H1 (cell line): ENCODE measurements around the gene TBC1D16. TPM values are rescaled to one million over a fixed set of nuclear protein-coding genes. Genes with fewer than 3 reads are reported as not detected.

ENCODE experiments used
- CTCF ChIA-PET: fragments of 300-600 bp; sonication (Branson Sonifier 250); formaldehyde crosslinking; loops from one replicate; lab custom pipeline; 2021; ENCODE audit not compliant: partially characterized antibody; lab: Charles Lee
- POLR2A ChIA-PET: fragments of 300-600 bp; sonication (Branson Sonifier 250); formaldehyde crosslinking; loops from one replicate; lab custom pipeline; 2021; ENCODE audit warnings: inconsistent platforms; ENCODE audit not compliant: partially characterized antibody; lab: Charles Lee
- DNase-seq, 2 experiments: peaks; one replicate each; pipeline versions ENCODE4 v3.0.0 to v3.0.0-alpha.2; 2010 to 2022; ENCODE audit warnings: low spot score in 2 of 2, low read depth in 1 of 2, mixed read lengths in 1 of 2
- FAIRE-seq: peaks from 2 replicates; lab custom pipeline; 2011; peaks lifted over from hg19 to GRCh38; lab: Jason Lieb, UNC
- H2AFZ ChIP-seq: 2 replicates; pipeline ENCODE4 v1.8.1; 2012; ENCODE audit warnings: low read length, inconsistent platforms
- H2AK5ac ChIP-seq: 2 replicates; pipeline ENCODE4 v1.6.1; 2013; ENCODE audit warnings: low read depth, low read length
- H2BK120ac ChIP-seq: replicated peaks from 2 replicates; pipeline ENCODE3; 2013; ENCODE audit warnings: low read depth, low read length, inconsistent platforms
- H2BK12ac ChIP-seq: 2 replicates; pipeline ENCODE4 v1.6.1; 2013; ENCODE audit warnings: low read depth, low read length
- H2BK15ac ChIP-seq: 2 replicates; pipeline ENCODE4 v1.6.1; 2013; ENCODE audit warnings: low read length
- H2BK20ac ChIP-seq: 2 replicates; pipeline ENCODE4 v1.6.1; 2013; ENCODE audit warnings: low read length
- H2BK5ac ChIP-seq: 2 replicates; pipeline ENCODE4 v1.6.1; 2013; ENCODE audit warnings: low read depth, low read length
- H3K14ac ChIP-seq: 2 replicates; pipeline ENCODE4 v1.6.1; 2013; ENCODE audit warnings: inconsistent platforms; ENCODE audit not compliant: insufficient read length
- H3K18ac ChIP-seq: 2 replicates; pipeline ENCODE4 v1.6.1; 2013; ENCODE audit warnings: low read length; ENCODE audit errors: extremely low read depth
- H3K23ac ChIP-seq: 2 replicates; pipeline ENCODE4 v1.6.1; 2013; ENCODE audit warnings: inconsistent platforms; ENCODE audit not compliant: insufficient read length
- H3K23me2 ChIP-seq: 2 replicates; pipeline ENCODE4 v1.6.1; 2013; ENCODE audit warnings: low read depth, low read length
- H3K27ac ChIP-seq: 2 replicates; pipeline ENCODE4 v1.6.1; 2011; ENCODE audit warnings: low read depth, low read length, inconsistent platforms
- H3K27me3 ChIP-seq, 4 experiments: replicated peaks in 1 of 4; 1 replicate in 1 of 4; 2 replicates in 3 of 4; pipeline versions ENCODE4 v1.6.1 to v1.8.1; 2011 to 2013; ENCODE audit warnings: low read length in 3 of 4, mild to moderate bottlenecking in 3 of 4, inconsistent platforms in 2 of 4, mixed read lengths in 2 of 4, moderate library complexity in 1 of 4; ENCODE audit not compliant: control insufficient read depth in 3 of 4, insufficient read depth in 3 of 4; ENCODE audit errors: extremely low read depth in 1 of 4
- H3K36me3 ChIP-seq, 4 experiments: 2 replicates each; pipeline versions ENCODE4 v1.6.1 to v1.8.1; 2011 to 2013; ENCODE audit warnings: mild to moderate bottlenecking in 4 of 4, low read length in 3 of 4, moderate library complexity in 2 of 4, control low read depth in 1 of 4, inconsistent platforms in 1 of 4; ENCODE audit not compliant: insufficient read depth in 4 of 4, control insufficient read depth in 2 of 4
- H3K4ac ChIP-seq: replicated peaks from 2 replicates; pipeline ENCODE3; 2013; ENCODE audit warnings: low read length, low read depth, mixed read lengths, inconsistent platforms; ENCODE audit not compliant: insufficient read length
- H3K4me1 ChIP-seq, 4 experiments: replicated peaks in 1 of 4; 1 replicate in 1 of 4; 2 replicates in 3 of 4; pipeline versions ENCODE4 v1.6.1 to v1.8.1; 2011 to 2013; ENCODE audit warnings: low read length in 3 of 4, inconsistent platforms in 2 of 4, mixed read lengths in 1 of 4; ENCODE audit not compliant: insufficient read depth in 4 of 4, control insufficient read depth in 3 of 4
- H3K4me2 ChIP-seq, 2 experiments: 2 replicates each; pipeline versions ENCODE4 v1.6.1 to v1.8.1; 2011 to 2013; ENCODE audit warnings: low read depth in 2 of 2, low read length in 2 of 2, control low read depth in 1 of 2, inconsistent platforms in 1 of 2, mild to moderate bottlenecking in 1 of 2; ENCODE audit not compliant: insufficient read depth in 1 of 2
- H3K4me3 ChIP-seq, 4 experiments: fragments of 200-600, 300-600 bp in 1 of 4; sonication (generic), shearing (Covaris generic), sonication (Bioruptor Twin) in 1 of 4; 2 replicates each; pipeline versions ENCODE4 v1.5.1 to v1.8.1; 2011 to 2016; ENCODE audit warnings: low read length in 4 of 4, low read depth in 3 of 4, control low read depth in 2 of 4, inconsistent platforms in 2 of 4, mild to moderate bottlenecking in 2 of 4, mixed read lengths in 1 of 4, moderate library complexity in 1 of 4; ENCODE audit not compliant: insufficient read depth in 2 of 4; ENCODE audit errors: extremely low read depth in 1 of 4
- H3K56ac ChIP-seq: replicated peaks from 2 replicates; pipeline ENCODE3; 2013; ENCODE audit warnings: low read depth, mild to moderate bottlenecking, mixed read lengths, low read length, inconsistent platforms; ENCODE audit not compliant: insufficient read length
- H3K79me1 ChIP-seq: 2 replicates; pipeline ENCODE4 v1.6.1; 2013; ENCODE audit warnings: low read depth, low read length, control low read depth
- H3K79me2 ChIP-seq, 2 experiments: 2 replicates each; pipeline versions ENCODE4 v1.6.1 to v1.8.1; 2012 to 2013; ENCODE audit warnings: low read length in 2 of 2, mild to moderate bottlenecking in 2 of 2, inconsistent platforms in 1 of 2; ENCODE audit not compliant: insufficient read depth in 2 of 2, control insufficient read depth in 1 of 2
- H3K9ac ChIP-seq, 4 experiments: replicated peaks in 1 of 4; 1 replicate in 1 of 4; 2 replicates in 3 of 4; pipeline versions ENCODE4 v1.6.1 to v1.8.1; 2011 to 2013; ENCODE audit warnings: low read depth in 3 of 4, low read length in 3 of 4, control low read depth in 2 of 4, mild to moderate bottlenecking in 2 of 4, moderate library complexity in 2 of 4, inconsistent platforms in 1 of 4; ENCODE audit errors: extremely low read depth in 1 of 4
- H3K9me3 ChIP-seq, 2 experiments: 2 replicates each; pipeline versions ENCODE4 v1.6.1 to v1.8.1; 2012 to 2013; ENCODE audit warnings: mild to moderate bottlenecking in 2 of 2, moderate library complexity in 2 of 2, control low read depth in 1 of 2, inconsistent platforms in 1 of 2, low read depth in 1 of 2, low read length in 1 of 2, mixed read lengths in 1 of 2; ENCODE audit not compliant: insufficient read depth in 2 of 2
- H4K20me1 ChIP-seq, 2 experiments: replicated peaks in 1 of 2; 2 replicates each; pipeline versions ENCODE3 to v1.8.1; 2011 to 2013; ENCODE audit warnings: inconsistent platforms in 2 of 2, low read length in 2 of 2, mild to moderate bottlenecking in 1 of 2; ENCODE audit not compliant: insufficient read depth in 2 of 2, control insufficient read depth in 1 of 2
- H4K5ac ChIP-seq: 2 replicates; pipeline ENCODE4 v1.6.1; 2013; ENCODE audit warnings: low read length, low read depth, mixed read lengths, inconsistent platforms; ENCODE audit not compliant: insufficient read length
- H4K8ac ChIP-seq: 2 replicates; pipeline ENCODE4 v1.8.0; 2013; ENCODE audit warnings: mild to moderate bottlenecking, moderate library complexity, low read length, inconsistent platforms; ENCODE audit not compliant: insufficient read depth; ENCODE audit errors: extremely low read depth
- H4K91ac ChIP-seq: replicated peaks from 2 replicates; pipeline ENCODE3; 2013; ENCODE audit warnings: low read length, mixed read lengths, inconsistent platforms; ENCODE audit not compliant: insufficient read length
- KDM4A ChIP-seq: IDR thresholded peaks from one replicate; pipeline ENCODE4 v1.7.1; 2012; ENCODE audit warnings: low read depth, mild to moderate bottlenecking, moderate library complexity, low read length, inconsistent platforms; ENCODE audit not compliant: severe bottlenecking
- POLR2AphosphoS5 ChIP-seq: IDR thresholded peaks from 2 replicates; pipeline ENCODE4 v1.6.1; 2011; ENCODE audit warnings: low read depth, low read length
- SIN3A ChIP-seq, 2 experiments: IDR thresholded peaks in 1 of 2; conservative IDR thresholded peaks in 1 of 2; 2 replicates each; pipeline ENCODE4 v1.6.1; 2011 to 2012; ENCODE audit warnings: low read length in 2 of 2, improper control_type of control experiment in 1 of 2, low read depth in 1 of 2, mild to moderate bottlenecking in 1 of 2
- WGBS, 2 experiments: shearing (Covaris generic) in 1 of 2; methylation state at CpG; one replicate each; pipeline versions ENCODE4 v1.1.6 to v1.1.7; 2013 to 2015; ENCODE audit warnings: low lambda C conversion rate in 2 of 2, mixed read lengths in 2 of 2, inconsistent platforms in 1 of 2, low coverage in 1 of 2, missing lambda C conversion rate in 1 of 2; ENCODE audit not compliant: insufficient replicate concordance in 2 of 2, insufficient coverage in 1 of 2, insufficient read length in 1 of 2; ENCODE audit errors: extremely low coverage in 1 of 2, missing lambda C conversion rate in 1 of 2; 5-methylcytosine and 5-hydroxymethylcytosine counted together
- polyA plus RNA-seq, 7 experiments: library from polyadenylated mRNA; depleted of rRNA in 3 of 7; stranded (reverse) in 5 of 7; unstranded in 2 of 7; fragments of >200 nt in 5 of 7; fragments of 200-250 nt in 2 of 7; gene quantifications; 1 replicate in 5 of 7; 2 replicates in 1 of 7; 4 replicates in 1 of 7; pipeline versions ENCODE4 v1.2.1 to v1.2.3, GENCODE V29; 2011 to 2013; ENCODE audit warnings: missing spikeins in 2 of 7, mixed read lengths in 2 of 7
- total RNA-seq: library from RNA; stranded (reverse); fragmentation: NEBNext Ultra II Directional; extraction: Animal tissue kit (Norgen Biotek cat#: 25700); gene quantifications from 2 replicates; pipeline ENCODE4 v1.2.1, GENCODE V29; 2021
- TF ChIP-seq, protein P1 (sequence below), 3 experiments: IDR thresholded peaks; 1 replicate in 2 of 3; 2 replicates in 1 of 3; pipeline versions ENCODE4 v1.5.1 to v1.6.1; 2011; ENCODE audit warnings: low read length in 3 of 3, mild to moderate bottlenecking in 3 of 3, inconsistent platforms in 2 of 3, low read depth in 1 of 3, moderate library complexity in 1 of 3; ENCODE audit not compliant: insufficient read depth in 1 of 3; ENCODE audit errors: control extremely low read depth in 1 of 3

The TBC1D16 gene
- total and polyA plus RNA-seq, 2 of the 8 experiments (the other 6 are each of a cell fraction or from before 2014, with no cell fraction given): 21.1 to 109 TPM

GRCh38 chr17:79950751-79951150 lies 84.9 kb downstream of the TBC1D16 start:
- H2AFZ ChIP-seq: no peak overlapping the region
- FAIRE-seq: peak; percentile 89
- peaks cover 3 to 9% (median 8%) of the 10 kb centered on the region in 4 experiments; a peak in 6 of 8 replicates for H3K36me3 ChIP-seq
- peaks cover 11% of the 10 kb centered on the region; the same call in 1 of the 2 replicates for H3K79me1 ChIP-seq
- peak overlapping the region; percentile 91; the same call in 1 of the 2 replicates for H2BK12ac ChIP-seq
- H3K14ac ChIP-seq: no peak overlapping the region
- peak overlapping the region; percentile 21 to 54 (median 30); a peak in 7 of 8 replicates for H3K4me3 ChIP-seq
- H3K9me3 ChIP-seq: no peaks in the 10 kb centered on the region
- WGBS, 2 experiments: 9% methylated on average over 17 of the region's 17 CpGs; no CpG with 5 or more reads in 1 of the 2 experiments
- H2BK120ac ChIP-seq: peak overlapping the region; percentile 30
- peaks cover 0 to 3% of the 10 kb centered on the region in 2 experiments for H4K20me1 ChIP-seq
- H3K4ac ChIP-seq: no peak overlapping the region
- ChIA-PET POLR2A (interaction anchor here (0.8 to 15.6 kb wide), 13 partner anchors 8 to 115 kb away, joined by 3 to 152 read pairs (median 12); no protein-coding TSS in a partner anchor), CTCF (interaction anchor here (0.9 to 14.6 kb wide), 11 partner anchors 11 to 115 kb away, joined by 3 to 187 read pairs (median 6); partner anchors contain the start of gene CBX4)
- H3K4me2 ChIP-seq: peak overlapping the region; percentile 79 to 86
- H3K79me2 ChIP-seq: peaks cover 0 to 10% of the 10 kb centered on the region in 2 experiments; a peak in 1 of 4 replicates
- no peaks in the 10 kb centered on the region for H3K27me3 ChIP-seq
- peak overlapping the region; percentile 94; the same call in 1 of the 2 replicates for H4K8ac ChIP-seq
- no peak overlapping the region for H3K23ac ChIP-seq
- H3K27ac ChIP-seq: peak overlapping the region; percentile 91
- no peak for DNase-seq
- no peak overlapping the region for H3K56ac ChIP-seq
- 0 out of 2 replicates have a peak overlapping the region, but pooled peaks have one; percentile 16 for H2AK5ac ChIP-seq
- H2BK15ac ChIP-seq: no peak overlapping the region
- H3K18ac ChIP-seq: peak overlapping the region; percentile 99; the same call in 1 of the 2 replicates
- H4K91ac ChIP-seq: no peak overlapping the region
- H2BK20ac ChIP-seq: no peak overlapping the region; the same call in 1 of the 2 replicates
- peak overlapping the region; percentile 93 for H2BK5ac ChIP-seq
- no peak overlapping the region for H4K5ac ChIP-seq
- peak overlapping the region in 3 of 4 experiments; percentile 60 to 62 (median 61); a peak in 6 of 7 replicates for H3K9ac ChIP-seq
- H3K23me2 ChIP-seq: no peaks in the 10 kb centered on the region; the same call in 1 of the 2 replicates
- peaks cover 20 to 62% (median 47%) of the 10 kb centered on the region in 4 experiments for H3K4me1 ChIP-seq
- TF ChIP-seq, protein P1, sequence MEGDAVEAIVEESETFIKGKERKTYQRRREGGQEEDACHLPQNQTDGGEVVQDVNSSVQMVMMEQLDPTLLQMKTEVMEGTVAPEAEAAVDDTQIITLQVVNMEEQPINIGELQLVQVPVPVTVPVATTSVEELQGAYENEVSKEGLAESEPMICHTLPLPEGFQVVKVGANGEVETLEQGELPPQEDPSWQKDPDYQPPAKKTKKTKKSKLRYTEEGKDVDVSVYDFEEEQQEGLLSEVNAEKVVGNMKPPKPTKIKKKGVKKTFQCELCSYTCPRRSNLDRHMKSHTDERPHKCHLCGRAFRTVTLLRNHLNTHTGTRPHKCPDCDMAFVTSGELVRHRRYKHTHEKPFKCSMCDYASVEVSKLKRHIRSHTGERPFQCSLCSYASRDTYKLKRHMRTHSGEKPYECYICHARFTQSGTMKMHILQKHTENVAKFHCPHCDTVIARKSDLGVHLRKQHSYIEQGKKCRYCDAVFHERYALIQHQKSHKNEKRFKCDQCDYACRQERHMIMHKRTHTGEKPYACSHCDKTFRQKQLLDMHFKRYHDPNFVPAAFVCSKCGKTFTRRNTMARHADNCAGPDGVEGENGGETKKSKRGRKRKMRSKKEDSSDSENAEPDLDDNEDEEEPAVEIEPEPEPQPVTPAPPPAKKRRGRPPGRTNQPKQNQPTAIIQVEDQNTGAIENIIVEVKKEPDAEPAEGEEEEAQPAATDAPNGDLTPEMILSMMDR (IDR thresholded peaks at IDR 0.05; ENCODE audit: control extremely low read depth in 1 of 3, insufficient read depth in 1 of 3, low read depth in 1 of 3, low read length in 3 of 3): 0 out of 4 replicates have a peak, but pooled peaks of 1 of the 3 experiments have one; percentile 4
- TF ChIP-seq POLR2AphosphoS5 (peak; percentile 45; the same call in 1 of the 2 replicates), KDM4A (no peak), SIN3A (conservative IDR thresholded peaks at IDR 0.05 in 1 of 2, IDR thresholded peaks at IDR 0.05 in 1 of 2; ENCODE audit: low read depth in 1 of 2, low read length in 2 of 2) (0 out of 4 replicates have a peak, but pooled peaks of 1 of the 2 experiments have one; percentile 32)
